GM20000 (cell line): Measurements from ENCODE around the gene ENG.
A peak's percentile ranks its signal among the peaks of the same experiment; 100 is the strongest.

Experiments
- DNase-seq: peaks from one replicate; pipeline ENCODE4 v3.0.0; 2012; ENCODE audit warnings: low spot score
- CTCF ChIP-seq: IDR thresholded peaks from 2 replicates; pipeline ENCODE4 v1.5.1; 2012; ENCODE audit warnings: mild to moderate bottlenecking, control low read depth; ENCODE audit errors: extremely low read depth, missing control alignments

The ENG gene

GRCh38 chr9:127867356-127868277 lies 13.2 kb upstream of the ENG start:
- TF ChIP-seq CTCF = no peak
- DNase-seq = no peak

- peak; percentile 68 for DNase-seq
- no peak for TF ChIP-seq CTCF
These were observed 12.1 kb upstream of the ENG start for GRCh38 chr9:127866535-127866934.

GRCh38 chr9:127865645-127866464 lies 11.4 kb upstream of the ENG start:
- DNase-seq = no peak
- no peak for TF ChIP-seq CTCF

GRCh38 chr9:127863191-127863621 lies 8.7 kb upstream of the ENG start:
- DNase-seq = no peak
- TF ChIP-seq CTCF = no peak

GRCh38 chr9:127862075-127863011 lies 7.9 kb upstream of the ENG start:
- no peak for TF ChIP-seq CTCF
- DNase-seq = peak; percentile 68

- no peak for DNase-seq
- no peak for TF ChIP-seq CTCF
These were observed 6.3 kb upstream of the ENG start for GRCh38 chr9:127860779-127861178.
